Astrocyte of the spinal cord (primary cell): Measurements from ENCODE around the gene FATE1.

ENCODE experiments used
- DNase-seq: peaks from one replicate; pipeline ENCODE4 v3.0.0; 2011; ENCODE audit warnings: low read depth, low spot score
- H3K4me3 ChIP-seq: 2 replicates; pipeline ENCODE4 v1.5.1; 2011; ENCODE audit warnings: low read depth, mild to moderate bottlenecking, low read length, moderate library complexity
- CTCF ChIP-seq: IDR thresholded peaks from 2 replicates; pipeline ENCODE4 v1.5.1; 2012; ENCODE audit warnings: low read depth, mild to moderate bottlenecking, low read length, inconsistent platforms
- in situ Hi-C: cut with HindIII; loops from 2 replicates; pipeline ENCODE4 v1.10.0; 2017; ENCODE audit warnings: low sequenced_read_pairs

The FATE1 gene

GRCh38 chrX:151723156-151723760, 7.4 kb downstream of the FATE1 start:
- in situ Hi-C loops, result no loop called here
- H3K4me3 ChIP-seq, result no peak overlapping the region
- no peak for DNase-seq
- no peak for TF ChIP-seq CTCF

GRCh38 chrX:151724563-151725337, 8.9 kb downstream of the FATE1 start:
- no peak for TF ChIP-seq CTCF
- DNase-seq, result no peak
- no peak overlapping the region for H3K4me3 ChIP-seq
- in situ Hi-C loops, result no loop called here

GRCh38 chrX:151725338-151725614, 9.4 kb downstream of the FATE1 start:
- TF ChIP-seq CTCF, result no peak
- no peak for DNase-seq
- H3K4me3 ChIP-seq, result no peak overlapping the region
- in situ Hi-C loops, result no loop called here

- no peak overlapping the region for H3K4me3 ChIP-seq
- in situ Hi-C loops, result no loop called here
- TF ChIP-seq CTCF, result no peak
- no peak for DNase-seq
These were observed 10.9 kb downstream of the FATE1 start for GRCh38 chrX:151726751-151727150.

- in situ Hi-C loops, result no loop called here
These were observed 11.5 kb downstream of the FATE1 start for GRCh38 chrX:151727346-151727745.

GRCh38 chrX:151729056-151729725, 13.4 kb downstream of the FATE1 start:
- in situ Hi-C loops, result no loop called here
- no peak for TF ChIP-seq CTCF

More at GRCh38 chrX:151727346-151727745, 11.5 kb downstream of the FATE1 start:
- no peak for DNase-seq
- no peak overlapping the region for H3K4me3 ChIP-seq
- no peak for TF ChIP-seq CTCF

More at GRCh38 chrX:151729056-151729725, 13.4 kb downstream of the FATE1 start:
- H3K4me3 ChIP-seq, result no peak overlapping the region
- DNase-seq, result no peak
